Activated CD4-positive, alpha-beta T cell treated with anti-CD3 and anti-CD28 coated beads, Interleukin-2, amount 50 U/mL, for 16 hours (primary cell): ENCODE measurements around the gene CFAP100.

ENCODE experiments used
- DNase-seq: peaks from one replicate; pipeline ENCODE4 v3.0.0-alpha.2; 2020

Gene CFAP100

GRCh38 chr3:126484662-126485061, 90.0 kb downstream of the CFAP100 start:
- no peak for DNase-seq

- DNase-seq: no peak
These were observed 90.6 kb downstream of the CFAP100 start for GRCh38 chr3:126485176-126485897.

- no peak for DNase-seq
These were observed 91.2 kb downstream of the CFAP100 start for GRCh38 chr3:126485956-126486355.
